ENCODE measurements around the gene HAVCR1.
"Not testable (repeated sequence)": the region's sequence is repeated elsewhere in the genome, so short reads cannot be mapped to it uniquely, and the experiment has no call there.

HAVCR1 gene

DNA sequence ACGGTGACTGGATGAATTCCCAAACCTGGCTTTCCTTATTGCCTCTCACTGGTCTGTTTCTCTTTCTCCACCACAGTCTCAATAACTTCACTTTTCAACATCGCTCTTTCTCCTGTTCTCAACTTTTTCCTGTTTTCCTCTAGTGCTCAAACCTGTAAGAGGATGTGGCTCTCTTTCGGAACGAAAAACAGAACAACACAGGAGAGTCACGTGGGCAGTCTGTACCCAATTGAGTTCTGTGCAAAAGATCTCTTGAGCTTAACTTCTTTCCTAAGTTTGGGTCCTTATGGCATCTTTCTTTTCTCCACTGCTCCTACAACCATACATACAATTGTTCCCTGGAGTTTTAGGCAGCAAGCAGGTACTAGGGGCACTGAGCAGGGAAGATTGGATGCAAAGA is 8.9 kb downstream of the HAVCR1 start:
- TF ChIP-seq, protein P1, sequence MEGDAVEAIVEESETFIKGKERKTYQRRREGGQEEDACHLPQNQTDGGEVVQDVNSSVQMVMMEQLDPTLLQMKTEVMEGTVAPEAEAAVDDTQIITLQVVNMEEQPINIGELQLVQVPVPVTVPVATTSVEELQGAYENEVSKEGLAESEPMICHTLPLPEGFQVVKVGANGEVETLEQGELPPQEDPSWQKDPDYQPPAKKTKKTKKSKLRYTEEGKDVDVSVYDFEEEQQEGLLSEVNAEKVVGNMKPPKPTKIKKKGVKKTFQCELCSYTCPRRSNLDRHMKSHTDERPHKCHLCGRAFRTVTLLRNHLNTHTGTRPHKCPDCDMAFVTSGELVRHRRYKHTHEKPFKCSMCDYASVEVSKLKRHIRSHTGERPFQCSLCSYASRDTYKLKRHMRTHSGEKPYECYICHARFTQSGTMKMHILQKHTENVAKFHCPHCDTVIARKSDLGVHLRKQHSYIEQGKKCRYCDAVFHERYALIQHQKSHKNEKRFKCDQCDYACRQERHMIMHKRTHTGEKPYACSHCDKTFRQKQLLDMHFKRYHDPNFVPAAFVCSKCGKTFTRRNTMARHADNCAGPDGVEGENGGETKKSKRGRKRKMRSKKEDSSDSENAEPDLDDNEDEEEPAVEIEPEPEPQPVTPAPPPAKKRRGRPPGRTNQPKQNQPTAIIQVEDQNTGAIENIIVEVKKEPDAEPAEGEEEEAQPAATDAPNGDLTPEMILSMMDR (IDR thresholded peaks at IDR 0.05; ENCODE audit: borderline replicate concordance, insufficient read depth, low read depth, low read length), result no peak

DNA sequence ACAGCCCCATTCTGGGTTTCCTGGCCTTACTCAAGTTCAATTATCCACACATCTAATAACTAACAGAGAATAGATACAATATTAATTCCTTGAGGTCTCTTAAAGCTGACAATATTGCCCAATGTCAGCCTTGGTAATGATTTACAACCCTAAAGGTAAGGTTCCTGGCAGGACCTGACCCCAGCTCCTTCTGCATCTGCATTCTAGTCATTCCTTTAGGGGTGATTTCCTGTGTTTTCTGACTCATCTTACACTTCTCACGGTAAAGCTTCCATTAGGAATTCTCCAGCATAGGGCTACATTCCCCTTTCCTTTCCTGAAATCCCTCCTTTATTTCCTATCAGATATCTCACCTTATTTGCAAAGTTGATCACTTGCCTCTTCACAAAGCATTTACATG is 9.3 kb downstream of the HAVCR1 start:
- TF ChIP-seq, protein P1 (IDR thresholded peaks at IDR 0.05; ENCODE audit: borderline replicate concordance, insufficient read depth, low read depth, low read length), result no peak
- no peak overlapping the region for H3K4me3 ChIP-seq (ENCODE audit: low read depth, low read length)

More for the DNA sequence above, 8.9 kb downstream of the HAVCR1 start:
- H3K4me3 ChIP-seq (ENCODE audit: low read depth, low read length), result no peak overlapping the region

DNA sequence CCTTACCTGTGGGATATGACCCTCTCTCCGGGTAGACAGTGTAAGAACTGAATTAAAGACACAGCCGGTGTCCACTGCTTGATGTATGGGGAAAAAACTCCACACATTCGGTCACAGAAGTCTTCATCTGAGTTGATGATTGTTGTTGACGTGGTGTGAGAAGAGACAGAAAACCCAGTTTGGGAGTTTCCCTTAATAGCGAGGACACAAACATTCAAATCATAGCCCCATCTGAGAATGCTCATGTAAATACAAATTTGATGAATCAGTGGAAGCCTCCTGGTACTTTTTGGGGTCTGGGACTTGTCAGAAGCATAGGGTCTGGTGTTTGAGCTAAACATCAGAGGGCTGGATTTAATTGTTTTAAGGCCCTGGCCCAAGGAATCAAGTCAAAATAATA is 11.0 kb downstream of the HAVCR1 start:
- no peak overlapping the region for H3K4me3 ChIP-seq (ENCODE audit: low read depth, low read length)
- TF ChIP-seq, protein P1 (IDR thresholded peaks at IDR 0.05; ENCODE audit: borderline replicate concordance, insufficient read depth, low read depth, low read length), result no peak

DNA sequence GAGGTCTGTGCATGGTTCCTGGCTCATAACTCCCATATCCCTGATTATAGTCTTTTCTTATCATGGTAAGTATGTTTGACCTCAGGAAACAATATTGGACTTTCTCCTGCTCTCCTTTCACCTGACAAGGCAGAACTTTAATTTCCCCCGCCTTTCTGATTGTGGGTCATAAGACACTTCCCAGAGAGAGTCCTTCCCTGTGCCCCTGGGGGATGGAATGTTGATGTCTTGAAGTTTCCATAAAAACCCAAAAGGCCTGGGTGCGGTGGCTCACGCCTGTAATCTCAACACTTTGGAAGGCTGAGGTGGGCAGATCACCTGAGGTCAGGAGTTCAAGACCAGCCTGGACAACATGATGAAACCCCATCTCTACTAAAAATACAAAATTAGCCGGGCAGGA is 11.9 kb downstream of the HAVCR1 start:
- H3K4me3 ChIP-seq (ENCODE audit: low read depth, low read length), result not testable (repeated sequence)

DNA sequence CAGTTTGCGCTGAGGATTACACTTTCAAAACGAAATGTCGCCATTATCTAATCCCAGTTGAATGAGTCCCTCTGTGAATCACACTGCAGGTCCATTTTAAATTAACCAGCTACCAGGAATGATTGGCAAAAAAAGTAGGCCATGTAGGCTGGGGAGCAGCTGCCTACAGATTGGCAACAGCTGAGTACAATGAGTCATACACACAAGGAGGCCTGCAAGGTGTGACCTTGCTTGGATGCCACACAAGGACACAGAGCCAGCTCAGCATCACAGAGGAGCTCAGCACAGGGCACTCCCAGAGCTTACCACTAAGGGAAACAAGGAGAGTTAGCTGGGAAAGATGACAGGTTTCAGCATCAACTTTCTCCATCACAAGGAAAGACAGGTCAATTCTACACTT is 12.9 kb downstream of the HAVCR1 start:
- TF ChIP-seq, protein P1 (IDR thresholded peaks at IDR 0.05; ENCODE audit: borderline replicate concordance, insufficient read depth, low read depth, low read length), result no peak
- H3K4me3 ChIP-seq (ENCODE audit: low read depth, low read length), result no peak overlapping the region

DNA sequence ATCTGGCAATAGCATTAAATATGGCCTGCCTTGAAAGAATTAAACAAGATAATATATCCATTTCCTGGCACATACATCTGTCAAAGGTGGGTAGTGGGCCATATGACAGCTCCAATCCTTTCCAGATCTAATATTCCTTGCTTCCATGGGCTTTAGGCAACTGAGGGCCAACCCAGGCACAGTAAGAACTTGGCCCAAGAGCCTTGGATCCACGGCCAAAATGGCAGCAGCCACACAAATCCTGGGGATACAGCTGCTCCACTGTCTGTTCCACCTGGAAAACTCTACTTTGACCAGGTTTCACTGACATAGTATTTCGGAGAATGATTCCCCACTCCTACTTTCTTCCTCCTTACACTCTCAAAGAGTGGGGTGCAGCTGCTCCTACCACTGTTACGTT is 13.3 kb downstream of the HAVCR1 start:
- TF ChIP-seq, protein P1 (IDR thresholded peaks at IDR 0.05; ENCODE audit: borderline replicate concordance, insufficient read depth, low read depth, low read length), result no peak
- no peak overlapping the region for H3K4me3 ChIP-seq (ENCODE audit: low read depth, low read length)

DNA sequence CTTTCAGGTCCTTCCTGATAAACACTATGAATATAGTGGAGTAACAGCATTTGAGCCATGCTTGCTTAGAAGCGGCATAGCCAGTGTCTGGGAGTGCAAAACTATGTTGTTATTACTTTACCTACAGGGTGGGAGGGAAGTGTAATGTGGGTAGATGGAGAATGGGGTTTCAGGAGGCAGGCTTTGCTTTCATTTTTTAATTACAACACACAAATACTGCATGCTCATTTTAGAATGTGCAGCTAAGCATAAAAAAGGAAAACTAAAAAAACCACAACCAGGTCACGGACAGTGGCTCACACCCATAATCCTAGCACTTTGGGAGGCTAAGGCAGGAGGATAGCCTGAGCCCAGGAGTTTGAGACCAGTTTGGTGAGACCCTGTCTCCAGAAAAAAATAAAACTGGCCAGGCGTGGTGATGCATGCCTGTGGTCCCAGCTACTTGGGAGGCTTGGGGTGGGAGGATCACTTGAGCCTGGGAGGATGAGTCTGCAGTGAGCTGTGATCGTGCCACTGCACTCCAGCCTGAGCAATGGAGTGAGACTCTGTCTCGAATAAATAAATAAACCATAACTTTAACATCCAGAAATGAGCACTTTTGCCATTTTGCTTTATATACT is 20.2 kb downstream of the HAVCR1 start:
- TF ChIP-seq, protein P1 (IDR thresholded peaks at IDR 0.05; ENCODE audit: borderline replicate concordance, insufficient read depth, low read depth, low read length), result no peak
- no peak overlapping the region for H3K4me3 ChIP-seq (ENCODE audit: low read depth, low read length)

DNA sequence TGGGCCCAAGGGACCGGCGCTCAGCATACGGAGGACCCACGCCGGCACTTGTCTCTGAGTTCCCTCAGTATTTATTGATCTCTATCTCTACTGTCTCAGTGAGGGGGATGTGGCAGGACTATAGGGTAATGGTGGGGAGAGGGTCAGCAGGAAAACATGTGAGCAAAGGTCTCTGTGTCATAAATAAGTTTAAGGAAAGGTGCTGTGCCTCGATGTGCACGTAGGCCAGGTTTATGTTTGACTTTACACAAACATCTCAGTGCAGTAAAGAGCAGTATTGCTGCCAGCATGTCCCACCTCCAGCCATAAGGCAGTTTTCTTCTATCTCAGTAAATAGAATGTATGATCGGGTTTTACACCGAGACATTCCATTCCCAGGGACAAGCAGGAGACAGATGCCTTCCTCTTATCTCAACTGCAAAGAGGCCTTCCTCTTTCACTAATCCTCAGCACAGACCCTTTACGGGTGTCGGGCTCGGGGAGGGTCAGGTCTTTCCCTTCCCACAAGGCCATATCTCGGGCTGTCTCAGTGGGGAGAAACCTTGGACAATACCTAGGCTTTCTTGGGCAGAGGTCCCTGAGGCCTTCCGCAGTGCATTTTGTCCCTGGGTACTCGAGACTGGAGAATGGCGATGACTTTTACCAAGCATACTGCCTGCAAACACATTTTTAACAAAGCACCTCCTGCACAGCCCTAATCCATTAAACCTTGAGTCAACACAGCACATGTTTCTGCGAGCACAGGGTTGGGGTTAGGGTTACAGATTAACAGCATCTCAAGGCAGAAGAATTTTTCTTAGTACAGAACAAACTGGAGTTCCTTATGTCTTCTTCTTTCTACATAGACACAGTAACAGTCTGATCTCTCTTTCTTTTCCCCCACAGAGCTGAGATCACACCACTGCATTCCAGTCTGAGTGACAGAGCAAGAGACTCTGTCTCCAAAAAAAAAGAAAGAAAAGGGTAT is 24.5 kb downstream of the HAVCR1 start:
- H3K4me3 ChIP-seq (ENCODE audit: low read depth, low read length), result not testable (repeated sequence)
